Stomach smooth muscle (tissue), 2 donors: ENCODE results near the gene BMPR1A.
A peak's percentile ranks its signal among the peaks of the same experiment; 100 is the strongest.

ENCODE experiments used
- H3K27ac ChIP-seq: one replicate; pipeline ENCODE4 v1.7.0; 2013; ENCODE audit warnings: mild to moderate bottlenecking, low read length, inconsistent platforms
- H3K27me3 ChIP-seq, 2 donors: one replicate each; pipeline ENCODE4 v1.7.0; 2013; ENCODE audit warnings: low read length in 2 of 2; ENCODE audit not compliant: insufficient read depth in 2 of 2, control insufficient read depth in 1 of 2
- H3K36me3 ChIP-seq, 2 donors: one replicate each; pipeline ENCODE4 v1.7.0; 2013; ENCODE audit warnings: low read length in 2 of 2; ENCODE audit not compliant: control insufficient read depth in 2 of 2, insufficient read depth in 2 of 2
- H3K4me1 ChIP-seq: one replicate; pipeline ENCODE4 v1.7.0; 2013; ENCODE audit warnings: low read length; ENCODE audit not compliant: control insufficient read depth, insufficient read depth
- H3K4me3 ChIP-seq, 2 donors: one replicate each; pipeline ENCODE4 v1.7.0; 2013; ENCODE audit warnings: low read length in 2 of 2
- H3K9ac ChIP-seq, 2 donors: one replicate each; pipeline ENCODE4 v1.7.0; 2013; ENCODE audit warnings: low read length in 2 of 2, mild to moderate bottlenecking in 1 of 2
- H3K9me3 ChIP-seq, 2 donors: one replicate each; pipeline ENCODE4 v1.7.0; 2013; ENCODE audit warnings: low read length in 2 of 2; ENCODE audit not compliant: control insufficient read depth in 2 of 2
- donor health status: healthy.
- donor health status: Pancreatic carcinoma.

BMPR1A gene

GRCh38 chr10:86756511-86757112 lies at the start of gene BMPR1A:
Gene BMPR1A, plus strand, starts transcription at chr10:86756619. Its CDS starts 119,400 bp downstream, at chr10:86876019.
- H3K4me1 ChIP-seq, result peaks cover 23% of the 10 kb centered on the region
- no peaks in the 10 kb centered on the region for H3K27me3 ChIP-seq
- peak within 1 kb of the TSS; percentile 97 to 99 for H3K9ac ChIP-seq
- H3K4me3 ChIP-seq, result peak within 1 kb of the TSS; percentile 78 to 85
- H3K36me3 ChIP-seq, result no peaks in the 10 kb centered on the region
- no peaks in the 10 kb centered on the region for H3K9me3 ChIP-seq
- peak within 1 kb of the TSS; percentile 98 for H3K27ac ChIP-seq

DNA sequence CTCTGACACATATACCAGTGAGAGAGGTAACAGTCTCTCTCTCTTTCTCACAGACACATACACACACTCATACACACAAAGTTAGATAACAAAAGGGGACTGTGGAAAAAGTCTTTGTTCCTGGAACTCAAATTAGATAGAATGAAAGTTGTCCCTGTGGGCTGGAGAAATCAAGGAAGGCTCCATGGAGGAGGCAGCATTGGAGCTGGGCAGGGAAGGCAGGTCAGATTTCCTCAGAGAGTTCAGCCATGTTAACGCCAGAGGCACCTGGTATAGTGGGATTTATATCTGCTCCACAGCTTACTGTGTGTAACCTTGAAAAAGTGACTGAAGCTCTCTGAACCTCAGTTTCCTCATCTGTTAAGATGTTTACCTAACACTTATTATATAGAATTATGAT lies 49.4 kb upstream of the BMPR1A start:
- no peak overlapping the region for H3K4me3 ChIP-seq
- H3K36me3 ChIP-seq, result peaks cover 25 to 38% of the 10 kb centered on the region in 2 donors
- peak overlapping the region; percentile 31 for H3K27ac ChIP-seq
- no peaks in the 10 kb centered on the region for H3K9me3 ChIP-seq
- peaks cover 10% of the 10 kb centered on the region for H3K4me1 ChIP-seq
- H3K9ac ChIP-seq, result no peak overlapping the region
- H3K27me3 ChIP-seq, result no peaks in the 10 kb centered on the region

GRCh38 chr10:86707505-86707904 lies 48.9 kb upstream of the BMPR1A start:
- H3K9me3 ChIP-seq, result no peaks in the 10 kb centered on the region
- H3K9ac ChIP-seq, result no peak overlapping the region
- peaks cover 15% of the 10 kb centered on the region for H3K4me1 ChIP-seq
- H3K27ac ChIP-seq, result peak overlapping the region; percentile 87
- peaks cover 20 to 34% of the 10 kb centered on the region in 2 donors for H3K36me3 ChIP-seq
- no peaks in the 10 kb centered on the region for H3K27me3 ChIP-seq
- H3K4me3 ChIP-seq, result no peak overlapping the region

GRCh38 chr10:86708068-86708782 lies 48.2 kb upstream of the BMPR1A start:
- H3K27ac ChIP-seq, result peak overlapping the region; percentile 87
- peaks cover 18 to 27% of the 10 kb centered on the region in 2 donors for H3K36me3 ChIP-seq
- peaks cover 17% of the 10 kb centered on the region for H3K4me1 ChIP-seq

DNA sequence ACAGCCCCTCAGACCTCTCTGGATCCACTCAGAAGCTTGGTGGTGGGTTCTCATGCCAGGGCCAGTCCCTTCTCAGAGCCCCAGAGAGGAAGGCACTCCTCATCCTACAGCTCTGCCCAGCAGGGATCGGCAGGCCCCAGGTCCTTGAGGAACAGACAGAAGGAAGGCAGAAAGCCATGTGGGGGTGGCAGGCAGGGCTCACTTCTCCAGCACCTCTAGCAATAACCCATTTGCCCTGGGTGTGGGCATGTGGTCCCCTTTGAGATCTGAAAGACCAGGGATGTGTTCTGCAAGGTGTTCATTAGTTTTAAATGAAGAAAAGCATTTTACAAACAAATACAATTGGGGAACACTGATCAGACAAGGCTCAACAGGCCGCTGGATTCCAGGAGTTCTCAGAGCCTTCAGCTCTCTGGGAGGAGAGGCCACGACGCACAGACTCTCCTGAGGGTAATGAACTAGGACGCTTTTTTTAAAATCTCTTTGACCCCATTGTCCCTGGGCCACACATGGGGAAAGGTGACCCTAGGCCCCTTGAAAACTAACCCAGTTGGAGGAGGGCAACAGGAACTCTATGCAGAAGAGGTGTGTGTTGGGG lies 47.5 kb upstream of the BMPR1A start:
- Histone ChIP-seq H3K4me1 (peaks cover 20% of the 10 kb centered on the region), H3K27ac (peak overlapping the region; percentile 87), H3K4me3 (no peak overlapping the region), H3K9ac (no peak overlapping the region), H3K27me3 (no peaks in the 10 kb centered on the region), H3K36me3 (peaks cover 19 to 25% of the 10 kb centered on the region in 2 donors), H3K9me3 (no peaks in the 10 kb centered on the region)

More at GRCh38 chr10:86708068-86708782, 48.2 kb upstream of the BMPR1A start:
- Histone ChIP-seq H3K9ac (no peak overlapping the region), H3K4me3 (no peak overlapping the region), H3K27me3 (no peaks in the 10 kb centered on the region), H3K9me3 (no peaks in the 10 kb centered on the region)

DNA sequence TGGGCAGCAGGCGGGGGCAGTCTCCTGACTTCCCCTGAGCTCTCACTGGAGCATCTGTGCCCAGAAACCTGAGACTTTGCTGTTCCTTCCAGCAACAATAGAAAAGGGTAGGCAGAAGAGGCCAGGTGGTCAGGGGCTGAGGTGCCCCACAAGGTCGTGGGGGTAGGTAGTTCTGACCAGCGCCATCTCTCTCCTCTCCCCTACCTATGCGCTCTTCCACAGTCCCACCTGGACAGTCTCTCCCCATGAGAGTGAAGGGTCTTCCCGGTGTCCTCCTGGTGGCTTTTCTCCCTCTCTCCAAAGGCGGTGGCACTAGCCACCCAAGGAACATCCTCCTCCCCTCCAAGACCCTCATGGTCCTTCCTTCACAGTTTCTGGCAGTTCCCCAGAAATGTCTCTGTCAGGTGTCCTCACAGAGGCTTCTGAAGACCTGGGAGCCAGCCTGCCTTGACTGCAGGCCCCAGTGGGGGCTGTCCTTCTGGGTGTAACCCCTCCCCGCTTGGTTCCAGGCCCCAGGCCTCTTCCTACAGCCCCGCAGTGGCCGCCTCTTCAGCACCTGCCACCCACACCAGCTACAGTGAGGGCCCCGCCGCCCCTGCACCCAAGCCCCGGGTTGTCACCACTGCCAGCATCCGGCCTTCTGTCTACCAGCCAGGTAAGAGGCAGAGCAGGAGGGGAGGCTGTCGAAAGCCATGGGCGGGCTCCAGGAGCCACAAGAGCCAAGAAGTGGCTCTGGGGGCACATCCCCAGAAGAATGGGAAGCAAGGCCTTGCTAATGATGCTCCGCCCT lies 46.8 kb upstream of the BMPR1A start:
- Histone ChIP-seq H3K9me3 (no peaks in the 10 kb centered on the region), H3K9ac (no peak overlapping the region), H3K27ac (peak overlapping the region; percentile 87), H3K36me3 (peaks cover 21 to 25% of the 10 kb centered on the region in 2 donors), H3K4me3 (no peak overlapping the region), H3K4me1 (peaks cover 20% of the 10 kb centered on the region), H3K27me3 (no peaks in the 10 kb centered on the region)

GRCh38 chr10:86710987-86711512 lies 45.4 kb upstream of the BMPR1A start:
- peaks cover 21 to 22% of the 10 kb centered on the region in 2 donors for H3K36me3 ChIP-seq
- peak overlapping the region; percentile 87 for H3K27ac ChIP-seq
- H3K9me3 ChIP-seq, result no peaks in the 10 kb centered on the region
- no peaks in the 10 kb centered on the region for H3K27me3 ChIP-seq
- H3K4me3 ChIP-seq, result peak overlapping the region; percentile 66 to 71
- peak overlapping the region; percentile 75 to 95 for H3K9ac ChIP-seq
- H3K4me1 ChIP-seq, result peaks cover 20% of the 10 kb centered on the region

DNA sequence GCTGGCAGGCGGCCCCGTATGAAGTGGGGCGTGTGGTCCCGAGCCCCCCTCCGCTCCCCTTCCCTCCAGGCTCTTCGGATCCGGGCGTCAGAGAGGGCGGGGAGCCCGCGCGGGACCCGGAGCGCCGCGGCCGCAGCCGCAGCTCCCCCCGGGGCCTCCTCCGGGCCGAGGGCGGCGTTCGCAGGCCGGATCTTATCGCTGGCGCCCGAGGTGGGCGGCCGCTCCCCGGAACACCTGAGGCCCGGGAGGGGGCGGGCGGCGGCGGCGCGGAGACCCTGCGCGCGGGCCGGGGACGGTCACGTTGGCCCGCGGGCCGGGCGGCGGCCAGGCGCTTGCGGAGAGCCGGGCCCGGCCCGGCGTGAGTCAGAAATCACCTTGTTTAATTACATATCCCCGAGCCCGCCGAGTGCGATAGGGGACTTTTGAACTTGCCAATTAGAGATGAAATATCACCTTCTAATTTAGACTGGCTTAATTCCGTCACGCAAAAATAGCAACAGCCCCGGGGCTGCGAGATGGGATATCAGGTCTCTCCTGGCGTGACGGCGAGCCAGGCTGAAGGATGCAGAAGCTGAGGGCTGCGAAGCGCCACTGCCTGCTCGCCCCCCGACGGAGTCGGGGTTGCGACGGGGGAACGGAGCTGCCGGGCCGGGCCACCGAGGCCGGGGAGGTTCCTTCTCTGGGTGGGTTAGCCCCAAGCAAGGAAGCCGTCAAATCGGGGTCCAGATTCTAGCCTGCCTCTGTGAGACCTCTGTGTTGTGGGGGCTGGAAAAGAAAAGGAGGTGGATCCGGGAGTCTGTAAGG lies 44.7 kb upstream of the BMPR1A start:
- H3K27ac ChIP-seq, result peak overlapping the region; percentile 94
- peak overlapping the region; percentile 71 to 74 for H3K4me3 ChIP-seq
- H3K27me3 ChIP-seq, result no peaks in the 10 kb centered on the region
- H3K9me3 ChIP-seq, result no peaks in the 10 kb centered on the region
- H3K4me1 ChIP-seq, result peaks cover 20% of the 10 kb centered on the region
- H3K9ac ChIP-seq, result peak overlapping the region; percentile 90 to 95
- peaks cover 16 to 22% of the 10 kb centered on the region in 2 donors for H3K36me3 ChIP-seq

GRCh38 chr10:86712317-86712707 lies 44.1 kb upstream of the BMPR1A start:
- peak overlapping the region; percentile 94 for H3K27ac ChIP-seq
- peaks cover 10 to 25% of the 10 kb centered on the region in 2 donors for H3K36me3 ChIP-seq
- peak overlapping the region; percentile 90 to 95 for H3K9ac ChIP-seq
- H3K4me3 ChIP-seq, result peak overlapping the region; percentile 71 to 74
- H3K27me3 ChIP-seq, result no peaks in the 10 kb centered on the region
- peaks cover 20% of the 10 kb centered on the region for H3K4me1 ChIP-seq
- H3K9me3 ChIP-seq, result no peaks in the 10 kb centered on the region
